HG03460 (cell line): Measurements from ENCODE around the gene RAET1G.

Source experiments
- ATAC-seq: cut with Tn5 transposase; IDR thresholded peaks from one replicate; pipeline ENCODE4 v1.9.1; 2021; ENCODE audit not compliant: unreplicated experiment

The RAET1G gene

DNA sequence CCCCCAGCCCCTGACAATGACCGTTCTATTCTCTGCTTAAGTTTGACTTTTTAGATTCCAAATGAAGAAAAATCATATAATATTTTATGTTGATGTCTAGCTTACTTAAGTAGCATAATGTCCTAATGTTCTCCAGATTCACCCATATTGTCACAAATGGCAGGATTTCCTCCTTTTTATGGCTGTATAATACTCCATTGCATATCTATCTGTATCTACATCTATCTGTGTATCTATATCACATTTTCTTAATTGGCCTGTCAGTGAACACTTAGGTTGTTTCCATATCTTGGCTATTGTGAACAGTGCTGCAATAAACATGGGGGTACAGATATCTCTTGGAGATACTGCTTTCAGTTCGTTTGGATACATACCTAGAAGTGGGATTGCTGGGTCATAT lies 51.7 kb downstream of the RAET1G start:
- ATAC-seq: no peak

DNA sequence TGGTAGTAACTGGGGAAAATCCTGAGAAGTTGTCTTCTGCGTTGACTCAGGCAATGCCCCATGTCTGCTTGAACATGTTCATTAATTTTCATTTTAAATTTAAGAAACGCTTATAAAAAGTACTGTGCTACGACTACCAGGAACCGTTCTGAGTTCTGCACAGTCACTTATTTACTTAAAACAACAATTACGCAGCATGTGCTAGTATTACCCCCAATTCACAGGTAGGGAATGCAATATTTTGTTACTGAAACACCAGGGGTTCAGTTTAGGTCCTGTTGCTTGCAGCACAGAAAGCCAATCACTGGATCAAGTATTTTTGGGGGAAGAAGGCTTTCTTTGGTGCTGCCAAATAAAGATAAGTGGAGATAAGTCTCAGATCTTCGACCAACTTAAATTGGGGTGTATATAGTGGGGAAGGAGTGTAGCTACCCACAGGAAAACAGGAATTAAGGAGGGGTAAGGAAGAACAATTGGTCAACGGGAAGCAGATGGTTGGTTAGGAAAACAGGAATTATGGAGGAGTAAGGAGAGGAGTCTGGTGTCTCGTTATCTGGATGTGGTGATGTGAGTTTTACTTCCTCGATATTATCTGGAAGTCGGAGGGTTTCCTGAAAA lies 53.5 kb downstream of the RAET1G start:
- no peak for ATAC-seq

DNA sequence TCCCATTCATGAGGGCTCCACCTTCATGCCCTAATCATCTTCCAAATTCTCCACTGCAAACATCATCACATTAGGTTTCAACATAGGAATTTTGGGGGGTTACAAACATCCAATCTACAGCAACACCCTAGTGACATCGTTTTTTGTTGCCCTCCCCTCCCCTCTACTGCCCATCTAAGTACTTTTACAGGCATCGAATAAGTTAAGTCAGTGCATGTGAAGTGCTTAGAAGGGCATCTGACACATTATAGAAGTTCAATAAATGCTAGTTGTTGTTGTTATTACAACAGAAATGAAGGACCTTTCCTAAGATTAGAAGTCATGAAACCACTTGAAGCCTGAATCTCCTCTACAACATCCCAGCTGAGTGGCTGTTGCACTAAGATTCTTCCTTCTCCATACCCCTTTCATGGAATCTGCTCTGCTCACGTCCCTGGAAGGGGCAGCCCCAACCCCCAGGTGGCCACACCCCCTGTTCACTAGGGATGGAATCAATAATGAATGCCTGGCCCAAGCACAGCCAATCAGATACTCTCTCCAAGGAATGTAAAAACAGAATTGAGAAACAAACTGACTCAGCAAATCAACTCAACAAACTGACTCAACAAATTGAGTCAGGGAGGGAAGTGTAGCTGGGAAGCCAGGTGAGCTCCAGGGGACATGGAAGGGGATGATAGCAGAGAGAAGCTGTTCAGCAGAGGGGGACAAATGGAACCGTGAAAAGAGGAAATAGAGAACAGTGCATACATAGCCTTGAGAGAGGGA lies 54.9 kb downstream of the RAET1G start:
- ATAC-seq: no peak
